BLaER1 (cell line): ENCODE data around the gene UBE2A.

ENCODE experiments used
- H3K27ac ChIP-seq: shearing (Covaris generic); formaldehyde crosslinking; 2 replicates; pipeline ENCODE4 v1.8.1; 2022
- H3K27me3 ChIP-seq: shearing (Covaris generic); formaldehyde crosslinking; 2 replicates; pipeline ENCODE4 v1.8.1; 2022
- H3K36me3 ChIP-seq: shearing (Covaris generic); formaldehyde crosslinking; 2 replicates; pipeline ENCODE4 v1.8.1; 2022
- H3K4me1 ChIP-seq: shearing (Covaris generic); formaldehyde crosslinking; 2 replicates; pipeline ENCODE4 v1.8.1; 2022
- H3K4me2 ChIP-seq: shearing (Covaris generic); formaldehyde crosslinking; 2 replicates; pipeline ENCODE4 v1.8.1; 2022
- H3K4me3 ChIP-seq: shearing (Covaris generic); formaldehyde crosslinking; 2 replicates; pipeline ENCODE4 v1.8.1; 2022
- H3K9ac ChIP-seq: shearing (Covaris generic); formaldehyde crosslinking; 2 replicates; pipeline ENCODE4 v1.8.1; 2022
- H3K9me3 ChIP-seq: shearing (Covaris generic); formaldehyde crosslinking; 2 replicates; pipeline ENCODE4 v1.8.1; 2022
- H4K20me1 ChIP-seq: shearing (Covaris generic); formaldehyde crosslinking; 2 replicates; pipeline ENCODE4 v1.8.1; 2022
- Cebpa-rat ChIP-seq: shearing (Covaris generic); IDR thresholded peaks from 2 replicates; pipeline ENCODE4 v1.8.1; 2022

Gene UBE2A

DNA sequence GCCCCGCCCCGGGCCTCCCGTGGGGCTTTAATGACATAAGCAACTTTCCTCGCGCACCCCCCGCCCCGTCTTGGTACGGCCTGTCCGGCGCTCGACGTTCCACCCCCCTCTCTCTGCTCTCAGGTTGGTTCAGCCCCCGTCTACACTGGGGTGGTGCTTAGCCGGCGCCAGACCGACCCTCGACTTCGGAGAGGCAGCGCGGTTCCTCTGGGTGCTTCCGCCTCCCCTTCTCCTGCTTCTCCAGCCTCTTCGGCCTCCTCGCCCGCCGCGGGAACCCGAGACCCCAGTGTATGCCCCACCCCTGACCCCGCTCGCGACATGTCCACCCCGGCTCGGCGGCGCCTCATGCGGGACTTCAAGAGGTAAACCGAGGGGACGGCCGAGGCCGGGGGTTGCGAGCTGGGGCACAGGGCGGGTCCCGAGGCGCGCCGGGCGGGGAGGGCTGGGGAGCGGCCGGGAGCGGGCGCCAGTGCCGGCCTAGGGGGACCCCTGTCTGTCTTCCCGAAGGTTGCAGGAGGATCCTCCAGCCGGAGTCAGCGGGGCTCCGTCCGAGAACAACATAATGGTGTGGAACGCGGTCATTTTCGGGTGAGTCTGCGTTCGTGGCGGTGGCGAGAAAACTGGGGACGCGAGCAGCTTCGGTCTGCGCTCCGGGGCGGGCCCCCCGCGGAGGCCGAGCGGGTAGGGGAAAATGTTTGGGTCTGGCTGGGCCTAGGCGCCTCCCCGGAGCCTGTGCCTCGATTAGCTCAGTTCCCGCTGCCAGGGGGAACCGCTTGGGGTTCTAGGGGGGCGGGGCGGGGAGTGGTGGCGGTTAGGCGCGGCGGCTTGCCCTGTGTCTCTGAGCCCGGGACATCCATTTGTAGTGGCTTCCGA, at the start of gene UBE2A:
Gene UBE2A, plus strand, starts transcription at position 170 of the 873 bp plus-strand sequence. Its CDS starts 149 bp downstream, at position 319.
- peaks cover 18% of the 10 kb centered on the region for H3K4me1 ChIP-seq
- TF ChIP-seq Cebpa-rat: no peak
- H3K4me2 ChIP-seq: peak within 1 kb of the TSS; percentile 79
- peaks cover 7% of the 10 kb centered on the region for H3K9me3 ChIP-seq
- no peaks in the 10 kb centered on the region for H3K36me3 ChIP-seq
- peak within 1 kb of the TSS; percentile 73 for H3K4me3 ChIP-seq
- no peaks in the 10 kb centered on the region for H3K27me3 ChIP-seq
- peak within 1 kb of the TSS; percentile 83 for H3K9ac ChIP-seq
- H3K27ac ChIP-seq: peak within 1 kb of the TSS; percentile 75
- peaks cover 8% of the 10 kb centered on the region; the same call in 1 of the 2 replicates for H4K20me1 ChIP-seq

DNA sequence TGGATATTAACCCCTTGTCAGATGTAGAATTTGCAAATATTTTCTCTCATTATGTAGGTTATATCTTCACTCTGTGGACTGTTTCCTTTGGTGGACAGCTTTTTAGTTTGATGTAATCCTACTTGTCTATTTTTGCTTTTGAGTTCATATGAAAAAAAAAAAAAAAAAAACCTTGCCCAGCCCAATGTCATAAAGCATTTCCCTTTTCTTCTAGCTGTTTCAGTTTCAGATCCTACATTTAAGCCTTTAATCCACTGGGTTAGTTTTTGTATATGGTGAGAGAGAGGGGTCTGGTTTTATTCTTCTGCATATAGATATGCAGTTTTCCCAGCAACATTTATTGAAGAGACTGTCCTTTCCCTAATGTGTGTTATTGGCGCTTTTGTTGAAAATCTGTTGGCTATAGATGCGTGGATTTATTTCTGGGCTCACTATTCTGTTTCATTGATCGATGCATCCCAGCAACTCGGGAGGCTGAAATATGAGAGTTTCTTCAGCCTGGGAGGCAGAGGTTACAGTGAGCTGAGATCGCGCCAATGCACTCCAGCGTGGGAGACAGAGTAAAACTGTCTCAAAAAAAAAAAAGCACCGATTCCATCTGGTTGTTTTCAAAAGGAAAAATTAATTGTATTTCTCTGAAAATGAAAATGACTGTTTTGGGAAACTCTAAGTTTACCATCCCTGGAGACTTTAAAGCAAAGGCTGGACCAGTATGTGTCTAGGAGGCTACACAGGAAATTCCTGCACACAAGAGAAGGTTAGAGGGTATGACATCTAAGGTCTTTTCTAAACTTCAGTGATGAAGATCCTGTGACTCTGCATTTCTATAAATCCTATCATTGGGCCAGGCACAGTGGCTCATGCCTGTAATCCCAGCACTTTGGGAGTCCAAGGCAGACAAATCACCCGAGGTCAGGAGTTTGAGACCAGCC, 44.8 kb upstream of the UBE2A start:
- Histone ChIP-seq H3K9ac (0 out of 2 replicates have a peak overlapping the region, but pooled peaks have one; percentile 6), H3K36me3 (no peaks in the 10 kb centered on the region), H3K27ac (0 out of 2 replicates have a peak overlapping the region, but pooled peaks have one; percentile 18), H3K4me3 (no peak overlapping the region), H4K20me1 (no peaks in the 10 kb centered on the region), H3K27me3 (no peaks in the 10 kb centered on the region), H3K4me1 (peaks cover 21% of the 10 kb centered on the region), H3K4me2 (peak overlapping the region; percentile 52), H3K9me3 (no peaks in the 10 kb centered on the region)
- no peak for TF ChIP-seq Cebpa-rat

DNA sequence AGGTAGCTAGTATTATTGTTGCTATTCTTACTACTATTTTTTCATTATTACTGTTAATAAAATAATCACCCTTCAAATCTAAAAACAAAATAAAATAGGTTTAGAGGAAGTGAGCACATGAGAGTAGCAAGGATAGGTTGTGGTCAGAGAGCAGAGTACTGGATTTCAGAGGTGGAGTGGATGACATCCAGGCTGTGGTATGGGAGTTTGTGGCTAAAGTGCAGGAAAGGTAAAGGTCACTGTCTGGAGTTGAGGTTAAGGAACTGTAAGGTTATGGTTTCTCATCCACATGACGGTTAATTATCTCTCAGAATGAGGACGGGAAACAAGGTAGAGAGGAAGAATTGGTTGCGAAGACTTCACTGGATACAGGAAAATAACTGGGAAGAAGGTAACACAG, 36.9 kb upstream of the UBE2A start:
- no peak for TF ChIP-seq Cebpa-rat
- H3K4me3 ChIP-seq: no peak overlapping the region

DNA sequence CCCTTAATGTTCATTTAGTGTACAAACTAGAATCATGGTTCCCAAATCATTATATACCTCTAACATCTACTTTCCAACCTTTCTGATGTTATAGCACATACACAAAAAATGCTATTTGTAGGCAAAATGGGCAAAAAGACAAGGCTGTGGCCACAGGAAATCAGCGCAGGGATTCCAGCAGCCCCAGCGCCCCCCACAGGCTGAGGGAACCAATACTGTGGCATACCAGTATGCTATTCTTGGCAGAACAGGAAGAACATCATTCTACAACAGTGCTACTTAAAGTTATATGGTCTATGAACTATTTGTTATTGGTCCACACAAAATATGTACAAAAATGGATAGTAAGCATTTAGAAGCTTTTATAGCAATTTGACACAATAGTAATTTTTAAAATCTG, 34.5 kb upstream of the UBE2A start:
- TF ChIP-seq Cebpa-rat: no peak
- no peak overlapping the region for H3K9ac ChIP-seq
- peaks cover 32% of the 10 kb centered on the region for H3K36me3 ChIP-seq
- H3K4me3 ChIP-seq: no peak overlapping the region
- H4K20me1 ChIP-seq: no peaks in the 10 kb centered on the region
- no peak overlapping the region for H3K4me2 ChIP-seq
- no peaks in the 10 kb centered on the region for H3K9me3 ChIP-seq
- H3K27me3 ChIP-seq: no peaks in the 10 kb centered on the region
- H3K4me1 ChIP-seq: no peaks in the 10 kb centered on the region
- H3K27ac ChIP-seq: no peak overlapping the region

More for the DNA sequence above, 36.9 kb upstream of the UBE2A start:
- Histone ChIP-seq H3K4me1 (no peaks in the 10 kb centered on the region), H3K4me2 (no peak overlapping the region), H3K27ac (no peak overlapping the region), H3K9me3 (no peaks in the 10 kb centered on the region), H3K36me3 (peaks cover 32% of the 10 kb centered on the region), H3K27me3 (no peaks in the 10 kb centered on the region), H3K9ac (no peak overlapping the region), H4K20me1 (no peaks in the 10 kb centered on the region)

DNA sequence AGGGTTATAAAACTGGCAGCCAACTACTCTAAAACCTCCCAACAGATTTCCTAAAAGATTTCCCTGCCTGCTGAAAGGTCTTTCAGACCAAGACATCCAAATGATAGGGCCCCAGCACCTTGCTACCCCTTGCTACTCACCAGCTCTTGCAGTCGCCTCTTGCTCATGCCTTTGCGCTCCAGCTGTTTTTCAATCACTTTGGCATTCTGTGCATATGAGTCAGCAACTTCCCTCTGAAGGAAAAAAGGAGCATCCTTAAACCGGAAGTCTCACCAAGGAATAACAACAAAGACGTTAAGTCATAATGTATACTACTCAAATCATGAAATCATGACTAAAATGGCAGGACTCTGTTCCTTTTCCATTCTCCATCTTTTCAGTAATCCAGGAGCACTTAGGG, 33.2 kb upstream of the UBE2A start:
- Histone ChIP-seq H3K4me3 (no peak overlapping the region), H3K27me3 (no peaks in the 10 kb centered on the region), H3K27ac (no peak overlapping the region), H3K9me3 (no peaks in the 10 kb centered on the region), H3K9ac (no peak overlapping the region), H4K20me1 (no peaks in the 10 kb centered on the region), H3K4me2 (no peak overlapping the region), H3K4me1 (no peaks in the 10 kb centered on the region), H3K36me3 (peaks cover 32% of the 10 kb centered on the region)
- no peak for TF ChIP-seq Cebpa-rat

DNA sequence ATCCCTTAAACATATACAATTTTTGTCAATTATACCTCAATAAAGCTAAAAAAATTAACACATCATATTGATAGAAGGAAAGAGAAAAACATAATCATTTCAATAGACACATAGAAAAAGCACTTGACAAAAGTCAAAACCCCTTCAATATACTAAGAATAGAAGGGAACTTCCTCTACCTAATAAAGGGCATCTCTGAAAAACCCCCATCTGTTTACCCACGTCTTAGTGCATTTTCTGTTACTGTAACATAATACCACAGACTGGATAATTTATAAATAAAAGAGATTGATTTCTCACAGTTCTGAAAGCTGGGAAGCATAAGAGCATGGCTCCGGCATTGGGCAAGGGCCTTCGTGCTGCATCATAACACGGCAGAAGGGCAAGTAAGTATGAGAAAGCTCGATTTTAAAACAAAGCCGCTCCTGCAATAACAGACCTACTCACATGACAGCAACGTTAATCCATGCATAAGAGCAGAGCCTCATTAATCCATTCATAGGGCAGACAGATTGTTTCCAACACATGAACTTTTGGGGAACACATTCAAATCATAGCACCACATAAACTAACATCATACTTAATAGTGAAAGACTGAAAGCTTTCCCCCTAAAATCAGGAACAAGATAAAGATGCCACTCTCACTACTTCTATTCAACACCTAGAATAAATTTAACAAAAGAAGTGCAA, 24.9 kb upstream of the UBE2A start:
- no peaks in the 10 kb centered on the region for H4K20me1 ChIP-seq
- no peak overlapping the region for H3K27ac ChIP-seq
- no peak overlapping the region for H3K4me3 ChIP-seq
- no peaks in the 10 kb centered on the region for H3K27me3 ChIP-seq
- H3K36me3 ChIP-seq: peaks cover 12% of the 10 kb centered on the region; the same call in 1 of the 2 replicates
- no peak overlapping the region for H3K9ac ChIP-seq
- TF ChIP-seq Cebpa-rat: no peak
- no peaks in the 10 kb centered on the region for H3K4me1 ChIP-seq
- H3K4me2 ChIP-seq: no peak overlapping the region
- H3K9me3 ChIP-seq: no peaks in the 10 kb centered on the region

DNA sequence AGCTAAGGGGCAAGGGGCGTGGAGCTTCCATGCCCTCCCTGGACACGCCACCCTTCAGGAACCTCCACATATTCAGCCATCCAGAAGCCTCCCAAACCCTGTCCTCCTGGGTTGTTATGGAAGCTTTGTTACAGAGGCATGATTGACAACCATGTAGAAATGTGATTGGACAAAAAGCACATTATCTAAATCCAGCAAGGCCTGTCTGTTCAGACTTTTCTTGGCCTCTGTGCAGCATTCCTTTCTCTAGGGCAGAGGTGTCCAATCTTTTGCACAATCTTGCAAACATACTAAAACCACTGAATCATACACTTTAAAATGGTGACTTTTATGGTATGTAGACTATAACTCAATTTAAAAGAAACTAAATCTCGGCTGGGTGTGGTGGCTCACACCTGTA, 21.9 kb upstream of the UBE2A start:
- no peak for TF ChIP-seq Cebpa-rat

DNA sequence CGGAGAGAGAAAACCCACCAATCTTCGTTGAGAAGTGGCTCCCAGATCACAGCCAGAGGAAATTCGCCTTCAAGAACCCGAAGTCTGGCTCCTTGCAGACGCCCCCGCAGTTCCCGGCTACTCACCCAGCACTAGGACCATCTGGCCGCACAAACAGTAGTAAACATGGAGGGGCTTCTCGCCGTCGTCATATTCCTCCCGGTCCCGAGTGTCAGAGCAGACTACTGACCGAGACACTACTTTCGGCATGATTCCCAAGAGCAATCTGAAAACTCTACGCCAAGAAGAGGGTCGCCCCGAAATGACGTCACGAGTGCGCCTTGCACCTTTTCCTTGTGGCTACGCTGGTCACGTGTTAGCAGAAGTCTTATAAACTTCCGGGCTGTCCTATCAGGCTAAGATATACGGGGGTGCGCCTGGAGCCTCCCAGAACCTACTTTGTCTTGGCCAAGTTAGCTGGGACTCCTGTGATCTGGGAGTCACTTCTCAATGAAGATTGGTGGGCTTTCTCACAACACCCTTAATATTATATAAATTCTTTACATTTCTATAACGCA, 9.2 kb upstream of the UBE2A start, which contains the start of gene STEEP1:
Gene STEEP1, minus strand, starts transcription at position 303 of the 557 bp plus-strand sequence. Its CDS starts 54 bp downstream, at position 249.
- no peaks in the 10 kb centered on the region for H3K27me3 ChIP-seq
- peaks cover 8% of the 10 kb centered on the region for H3K36me3 ChIP-seq
- H3K4me1 ChIP-seq: 0 out of 2 replicates have a peak, but pooled peaks cover 7% of the 10 kb centered on the region
- no peaks in the 10 kb centered on the region for H3K9me3 ChIP-seq
- H4K20me1 ChIP-seq: no peaks in the 10 kb centered on the region
- peak within 1 kb of the TSS; percentile 68 for H3K4me3 ChIP-seq
- peak within 1 kb of the TSS; percentile 33; the same call in 1 of the 2 replicates for H3K27ac ChIP-seq
- TF ChIP-seq Cebpa-rat: no peak
- H3K9ac ChIP-seq: peak within 1 kb of the TSS; percentile 79
- peak within 1 kb of the TSS; percentile 85 for H3K4me2 ChIP-seq

More for the DNA sequence above, 21.9 kb upstream of the UBE2A start:
- Histone ChIP-seq H3K9ac (no peak overlapping the region), H3K4me1 (no peaks in the 10 kb centered on the region), H3K4me3 (no peak overlapping the region), H4K20me1 (no peaks in the 10 kb centered on the region), H3K27me3 (no peaks in the 10 kb centered on the region), H3K4me2 (no peak overlapping the region), H3K27ac (no peak overlapping the region), H3K36me3 (peaks cover 34% of the 10 kb centered on the region), H3K9me3 (no peaks in the 10 kb centered on the region)
